Measurements from ENCODE around the gene OLIG1. TPM values are rescaled to one million over a fixed set of nuclear protein-coding genes. Genes with fewer than 3 reads are reported as not detected.

OLIG1 gene
- total and polyA plus RNA-seq, 2 of the 4 experiments (the other 2 are of a cell fraction), result not detected

DNA sequence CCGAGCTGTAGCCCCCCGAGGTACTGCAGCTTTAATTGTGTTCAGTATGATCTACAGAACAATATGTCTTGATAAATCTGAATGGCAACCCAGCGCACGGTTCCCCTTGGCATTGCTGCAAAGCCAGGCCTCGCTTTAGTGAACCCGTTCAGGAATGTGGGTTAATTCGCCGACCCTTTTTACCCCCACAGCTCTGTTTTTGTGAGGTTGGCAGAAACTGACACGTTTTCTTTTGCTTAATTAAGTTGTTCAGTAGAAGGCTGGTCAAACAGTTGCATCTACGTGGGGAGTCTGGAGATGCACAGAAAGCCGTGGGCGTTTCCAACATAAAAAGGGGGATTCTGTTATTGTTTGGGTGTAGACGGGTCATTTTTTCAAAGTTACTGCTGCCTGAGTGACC lies 43.2 kb downstream of the OLIG1 start:
- Histone ChIP-seq H3K23ac (ENCODE audit: low read depth, low read length) (no peak overlapping the region), H4K5ac (ENCODE audit: low read depth, low read length) (no peak overlapping the region), H3K9me1 (ENCODE audit: insufficient read depth, low read length) (no peaks in the 10 kb centered on the region), H3K36me3 (ENCODE audit: control insufficient read depth, insufficient read depth, low read length) (no peaks in the 10 kb centered on the region), H3K14ac (replicated peaks; ENCODE audit: low read depth, low read length) (no peak overlapping the region), H2BK5ac (ENCODE audit: low read depth, low read length, poor library complexity, severe bottlenecking) (no peak overlapping the region), H3K27ac (ENCODE audit: insufficient read depth, low read length) (no peak overlapping the region), H2AK5ac (ENCODE audit: low read depth, low read length) (no peak overlapping the region), H2BK20ac (ENCODE audit: low read depth, low read length) (no peak overlapping the region), H3K9ac (ENCODE audit: low read depth, low read length) (no peak overlapping the region), H3K4me1 (ENCODE audit: control insufficient read depth, insufficient read depth, low read length) (no peaks in the 10 kb centered on the region), H2AK9ac (replicated peaks; ENCODE audit: low read depth, low read length, poor library complexity) (no peak overlapping the region), H3K4me3 (ENCODE audit: insufficient read depth, low read depth, low read length) (no peak overlapping the region), H3K4ac (ENCODE audit: low read depth, low read length) (no peak overlapping the region), H3K79me1 (ENCODE audit: low read depth in 1 of 2, low read length in 2 of 2) (no peaks in the 10 kb centered on the region), H4K20me1 (ENCODE audit: insufficient read depth, low read length) (no peaks in the 10 kb centered on the region), H3K18ac (ENCODE audit: low read depth, low read length) (no peak overlapping the region), H4K91ac (ENCODE audit: insufficient read depth, low read depth, low read length) (no peak overlapping the region), H2BK120ac (ENCODE audit: low read depth, low read length) (no peak overlapping the region), H4K8ac (ENCODE audit: low read depth in 2 of 2, low read length in 2 of 2) (no peak overlapping the region), H3K27me3 (ENCODE audit: control insufficient read depth, insufficient read depth, low read length) (peaks cover 84% of the 10 kb centered on the region), H2AFZ (replicated peaks; ENCODE audit: low read length, poor library complexity) (no peak overlapping the region), H3K9me3 (ENCODE audit: control insufficient read depth, insufficient read depth, low read length) (no peaks in the 10 kb centered on the region), H2BK15ac (ENCODE audit: low read depth, low read length) (no peak overlapping the region), H3K56ac (ENCODE audit: extremely low read depth, insufficient read depth, low read length) (no peak overlapping the region), H3K4me2 (ENCODE audit: low read depth, low read length) (no peak overlapping the region)
- DNase-seq (no peak), ATAC-seq (ENCODE audit: low read depth) (no peak)
- no TSS peak for BruUV-seq (replicated peaks)
- ChIA-PET POLR2A (ENCODE audit: unreplicated experiment) (no interaction called here), CTCF (no interaction called here)
- dilution Hi-C loops (cut with HindIII; ENCODE audit: low sequenced_read_pairs, unreplicated experiment) (no loop called here), in situ Hi-C loops (cut with MboI; ENCODE audit: low sequenced_read_pairs) (no loop called here), intact Hi-C loops (cut with micrococcal nuclease) (no loop called here)
- 53% methylated on average over 2 of the region's 13 CpGs; no CpG with 5 or more reads in 1 of the 2 experiments for WGBS, 2 experiments (ENCODE audit: extremely low coverage in 2 of 2, insufficient read length in 1 of 2)
- TF ChIP-seq RCOR1 (IDR thresholded peaks at IDR 0.05; ENCODE audit: insufficient replicate concordance, low read length) (no peak), NFE2L2 (IDR thresholded peaks at IDR 0.05; ENCODE audit: low read depth, low read length) (no peak), RAD21 (IDR thresholded peaks at IDR 0.05; ENCODE audit: low read length) (no peak), RFX5 (IDR thresholded peaks at IDR 0.05; ENCODE audit: low read depth, low read length) (no peak), MAFK (IDR thresholded peaks at IDR 0.05; ENCODE audit: low read depth, low read length) (no peak)
- TF ChIP-seq, protein P1, sequence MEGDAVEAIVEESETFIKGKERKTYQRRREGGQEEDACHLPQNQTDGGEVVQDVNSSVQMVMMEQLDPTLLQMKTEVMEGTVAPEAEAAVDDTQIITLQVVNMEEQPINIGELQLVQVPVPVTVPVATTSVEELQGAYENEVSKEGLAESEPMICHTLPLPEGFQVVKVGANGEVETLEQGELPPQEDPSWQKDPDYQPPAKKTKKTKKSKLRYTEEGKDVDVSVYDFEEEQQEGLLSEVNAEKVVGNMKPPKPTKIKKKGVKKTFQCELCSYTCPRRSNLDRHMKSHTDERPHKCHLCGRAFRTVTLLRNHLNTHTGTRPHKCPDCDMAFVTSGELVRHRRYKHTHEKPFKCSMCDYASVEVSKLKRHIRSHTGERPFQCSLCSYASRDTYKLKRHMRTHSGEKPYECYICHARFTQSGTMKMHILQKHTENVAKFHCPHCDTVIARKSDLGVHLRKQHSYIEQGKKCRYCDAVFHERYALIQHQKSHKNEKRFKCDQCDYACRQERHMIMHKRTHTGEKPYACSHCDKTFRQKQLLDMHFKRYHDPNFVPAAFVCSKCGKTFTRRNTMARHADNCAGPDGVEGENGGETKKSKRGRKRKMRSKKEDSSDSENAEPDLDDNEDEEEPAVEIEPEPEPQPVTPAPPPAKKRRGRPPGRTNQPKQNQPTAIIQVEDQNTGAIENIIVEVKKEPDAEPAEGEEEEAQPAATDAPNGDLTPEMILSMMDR (conservative IDR thresholded peaks at IDR 0.05; ENCODE audit: low read depth, low read length), result no peak
- TF ChIP-seq, protein P2, sequence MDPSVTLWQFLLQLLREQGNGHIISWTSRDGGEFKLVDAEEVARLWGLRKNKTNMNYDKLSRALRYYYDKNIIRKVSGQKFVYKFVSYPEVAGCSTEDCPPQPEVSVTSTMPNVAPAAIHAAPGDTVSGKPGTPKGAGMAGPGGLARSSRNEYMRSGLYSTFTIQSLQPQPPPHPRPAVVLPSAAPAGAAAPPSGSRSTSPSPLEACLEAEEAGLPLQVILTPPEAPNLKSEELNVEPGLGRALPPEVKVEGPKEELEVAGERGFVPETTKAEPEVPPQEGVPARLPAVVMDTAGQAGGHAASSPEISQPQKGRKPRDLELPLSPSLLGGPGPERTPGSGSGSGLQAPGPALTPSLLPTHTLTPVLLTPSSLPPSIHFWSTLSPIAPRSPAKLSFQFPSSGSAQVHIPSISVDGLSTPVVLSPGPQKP (IDR thresholded peaks at IDR 0.05; ENCODE audit: borderline replicate concordance, low read depth, low read length), result no peak
